ENCODE measurements around the gene NUP107. TPM values are rescaled to one million over a fixed set of nuclear protein-coding genes. Genes with fewer than 3 reads are reported as not detected.

The NUP107 gene
- total RNA-seq, 1 experiment from 2014 or later, result 119 TPM

GRCh38 chr12:68793975-68794652, 107.3 kb downstream of the NUP107 start:
- Mint-ChIP-seq H3K27ac (ENCODE audit: unreplicated experiment) (no peak overlapping the region), H3K36me3 (ENCODE audit: insufficient read depth, unreplicated experiment) (no peaks in the 10 kb centered on the region), H3K4me3 (ENCODE audit: unreplicated experiment) (no peak overlapping the region), H3K4me1 (ENCODE audit: low read depth, unreplicated experiment) (peaks cover 8% of the 10 kb centered on the region), H3K9me3 (ENCODE audit: unreplicated experiment) (no peaks in the 10 kb centered on the region), H3K27me3 (ENCODE audit: insufficient read depth, unreplicated experiment) (no peaks in the 10 kb centered on the region)
- no peak for TF ChIP-seq CTCF (IDR thresholded peaks at IDR 0.05; ENCODE audit: insufficient read depth in 1 of 2, low read depth in 1 of 2, low read length in 1 of 2, severe bottlenecking in 1 of 2, unreplicated experiment in 1 of 2)
- Histone ChIP-seq H3K27me3 (replicated peaks; ENCODE audit: control insufficient read depth, insufficient read depth, low read length) (no peaks in the 10 kb centered on the region), H3K36me3 (ENCODE audit: control insufficient read depth, insufficient read depth, low read length) (no peaks in the 10 kb centered on the region), H3K4me1 (peaks cover 11% of the 10 kb centered on the region), H3K9me3 (no peaks in the 10 kb centered on the region), H3K4me3 (ENCODE audit: low read depth, low read length) (no peak overlapping the region)
- POLR2A ChIA-PET, result no interaction called here
- intact Hi-C loops (cut with micrococcal nuclease; ENCODE audit: unreplicated experiment), result no loop called here
- no TSS peak for BruUV-seq (replicated peaks)
- CTCF ChIA-PET, result no interaction called here
- DNase-seq, result no peak

GRCh38 chr12:68794653-68795251, 108.0 kb downstream of the NUP107 start:
- Histone ChIP-seq H3K9me3 (no peaks in the 10 kb centered on the region), H3K4me3 (ENCODE audit: low read depth, low read length) (no peak overlapping the region), H3K4me1 (peaks cover 9% of the 10 kb centered on the region), H3K36me3 (ENCODE audit: control insufficient read depth, insufficient read depth, low read length) (no peaks in the 10 kb centered on the region), H3K27me3 (replicated peaks; ENCODE audit: control insufficient read depth, insufficient read depth, low read length) (no peaks in the 10 kb centered on the region)
- no peak for TF ChIP-seq CTCF (IDR thresholded peaks at IDR 0.05; ENCODE audit: insufficient read depth in 1 of 2, low read depth in 1 of 2, low read length in 1 of 2, severe bottlenecking in 1 of 2, unreplicated experiment in 1 of 2)
- ChIA-PET POLR2A (no interaction called here), CTCF (interaction anchor here (0.6 kb wide), 1 partner anchor 68 kb away, joined by 4 read pairs; no protein-coding TSS in a partner anchor)
- H3K4me3 Mint-ChIP-seq (ENCODE audit: unreplicated experiment), result no peak overlapping the region
- intact Hi-C loops (cut with micrococcal nuclease; ENCODE audit: unreplicated experiment), result no loop called here
- H3K9me3 Mint-ChIP-seq (ENCODE audit: unreplicated experiment), result no peaks in the 10 kb centered on the region
- no peak for DNase-seq
- no TSS peak for BruUV-seq (replicated peaks)
- no peaks in the 10 kb centered on the region for H3K27me3 Mint-ChIP-seq (ENCODE audit: insufficient read depth, unreplicated experiment)
- H3K27ac Mint-ChIP-seq (ENCODE audit: unreplicated experiment), result no peak overlapping the region
- peaks cover 6% of the 10 kb centered on the region for H3K4me1 Mint-ChIP-seq (ENCODE audit: low read depth, unreplicated experiment)
- no peaks in the 10 kb centered on the region for H3K36me3 Mint-ChIP-seq (ENCODE audit: insufficient read depth, unreplicated experiment)

Other genes with a start within 250 kb of the NUP107 start
- gene RAP1B, start 76.1 kb upstream of the NUP107 start, total RNA-seq (2022), result 216 and 239 TPM in 2 replicates
- gene SLC35E3, start 59.2 kb downstream of the NUP107 start, total RNA-seq (2022), result 25.0 TPM in 2 replicates
- 113 and 118 TPM in 2 replicates for gene MDM2, start 121.2 kb downstream of the NUP107 start, total RNA-seq (2022)
- gene CPM, start 246.2 kb downstream of the NUP107 start, total RNA-seq (2022), result 7.8 and 8.2 TPM in 2 replicates